Retina (tissue), 1 donor: Measurements from ENCODE around the gene KLHDC8B.
"Not testable (repeated sequence)": the region's sequence is repeated elsewhere in the genome, so short reads cannot be mapped to it uniquely, and the experiment has no call there.

ENCODE experiments used
- DNase-seq: peaks from one replicate; pipeline ENCODE4 v3.0.0-alpha.2; 2016

The KLHDC8B gene

GRCh38 chr3:49198161-49198560 is 26.8 kb downstream of the KLHDC8B start:
- no peak for DNase-seq

- no peak for DNase-seq
These were observed 27.3 kb downstream of the KLHDC8B start for GRCh38 chr3:49198611-49199230.

DNA sequence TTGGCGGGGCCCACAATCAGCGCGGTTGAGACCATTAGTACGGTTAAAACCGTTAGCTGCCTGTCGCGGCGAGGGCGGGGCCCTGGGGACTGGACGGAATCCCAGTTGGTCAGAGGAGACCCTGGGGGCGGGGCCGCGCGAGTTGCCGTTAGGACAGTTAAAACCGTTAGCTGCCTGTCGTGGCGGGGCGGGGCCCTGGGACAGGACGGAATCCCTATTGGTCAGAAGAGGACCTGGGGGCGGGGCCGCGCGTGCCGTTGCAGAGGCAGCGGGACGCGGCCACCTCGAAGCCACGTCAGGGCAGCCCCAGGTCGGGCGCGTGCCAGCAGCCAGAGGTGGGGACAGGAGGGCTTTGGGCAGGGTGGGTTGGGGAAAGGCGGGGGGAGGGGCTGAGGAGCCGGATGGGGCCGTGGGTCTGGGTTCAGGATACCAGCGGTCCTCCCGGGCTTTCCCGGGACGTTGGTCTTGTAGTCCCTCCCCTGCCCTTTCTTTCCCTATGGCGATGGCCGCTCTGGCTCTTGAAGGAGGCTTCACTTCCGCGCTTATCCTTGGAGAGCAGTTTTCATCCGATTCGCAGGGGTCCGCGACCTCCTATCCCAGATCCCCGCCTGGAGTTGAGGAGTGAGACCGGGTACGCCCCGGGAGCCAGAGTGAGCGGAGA is 28.0 kb downstream of the KLHDC8B start:
- peak; percentile 70 for DNase-seq

GRCh38 chr3:49199900-49200281 is 28.5 kb downstream of the KLHDC8B start:
- DNase-seq: no peak

- no peak for DNase-seq
These were observed 42.1 kb downstream of the KLHDC8B start for GRCh38 chr3:49213541-49213943.

DNA sequence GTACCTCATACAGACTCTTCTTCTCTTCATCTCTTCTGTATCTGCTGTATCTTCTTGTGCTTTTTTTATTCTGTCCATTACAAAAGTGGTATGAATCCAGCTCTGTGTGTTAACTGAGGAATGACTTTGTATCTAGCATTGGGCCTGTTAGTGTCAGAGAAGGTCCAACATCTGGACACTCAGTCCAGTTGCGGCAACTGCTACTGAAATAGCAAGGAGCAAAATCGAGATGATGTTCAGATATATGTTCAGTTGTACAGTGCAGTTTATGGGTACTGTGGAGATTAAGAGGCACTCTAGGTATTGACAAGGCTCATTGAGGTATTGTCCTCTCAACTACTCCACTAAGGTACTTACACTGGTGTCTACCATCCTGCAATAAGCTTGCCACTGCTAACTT is 42.6 kb downstream of the KLHDC8B start:
- no peak for DNase-seq

GRCh38 chr3:49216687-49217086 is 45.3 kb downstream of the KLHDC8B start:
- DNase-seq: not testable (repeated sequence)

DNA sequence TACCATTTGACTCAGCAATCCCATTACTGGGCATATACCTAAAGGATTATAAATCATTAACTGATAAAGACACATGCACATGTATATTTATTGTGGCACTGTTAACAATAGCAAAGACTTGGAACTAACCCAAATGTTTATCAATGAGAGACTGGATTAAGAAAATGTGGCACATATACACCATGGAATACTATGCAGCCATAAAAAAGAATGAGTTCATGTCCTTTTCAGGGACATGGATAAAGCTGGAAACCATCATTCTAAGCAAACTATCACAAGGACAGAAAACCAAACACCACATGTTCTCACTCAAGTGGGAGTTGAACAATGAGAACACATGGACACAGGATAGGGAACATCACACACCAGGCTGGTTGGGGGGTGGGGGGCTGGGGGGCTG is 45.7 kb downstream of the KLHDC8B start:
- DNase-seq: not testable (repeated sequence)

DNA sequence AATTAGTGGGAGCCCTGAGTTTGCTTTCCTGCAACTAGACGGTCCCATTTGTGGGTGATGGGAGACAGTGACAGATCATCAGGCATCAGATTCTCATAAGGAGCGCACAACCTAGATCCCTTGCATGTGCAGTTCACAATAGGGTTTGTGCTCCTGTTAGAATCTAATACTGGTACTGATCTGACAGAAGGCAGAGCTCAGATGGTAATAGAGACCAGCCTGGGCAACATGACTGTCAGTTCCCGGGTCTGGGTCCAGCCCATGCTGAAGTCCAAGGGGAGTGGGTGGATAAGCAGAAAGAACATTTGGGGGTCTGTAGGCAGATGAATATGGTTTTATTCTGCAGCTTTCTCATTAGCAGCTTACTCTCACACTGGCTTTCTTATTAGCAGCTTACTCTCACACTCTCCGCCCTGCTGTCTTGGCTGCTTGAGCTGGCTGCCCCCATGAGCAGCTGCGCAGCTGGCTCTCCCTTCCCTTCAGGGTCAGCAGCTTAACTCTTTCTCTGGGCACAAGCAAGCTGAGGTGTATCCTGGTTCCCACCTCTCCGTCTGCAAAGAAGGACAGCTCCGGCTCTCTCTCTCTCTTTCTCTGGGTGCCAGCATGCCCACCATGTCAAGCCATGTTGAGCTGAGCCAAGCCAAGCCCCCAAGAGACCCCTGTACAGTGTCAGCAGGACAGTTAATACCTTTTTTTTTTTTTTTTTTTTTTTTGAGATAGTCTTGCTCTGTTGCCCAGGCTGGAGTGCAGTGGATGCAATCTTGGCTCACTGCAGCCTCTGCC is 46.5 kb downstream of the KLHDC8B start:
- peak; percentile 50 for DNase-seq

- DNase-seq: not testable (repeated sequence)
These were observed 47.1 kb downstream of the KLHDC8B start for GRCh38 chr3:49218471-49218989.

DNA sequence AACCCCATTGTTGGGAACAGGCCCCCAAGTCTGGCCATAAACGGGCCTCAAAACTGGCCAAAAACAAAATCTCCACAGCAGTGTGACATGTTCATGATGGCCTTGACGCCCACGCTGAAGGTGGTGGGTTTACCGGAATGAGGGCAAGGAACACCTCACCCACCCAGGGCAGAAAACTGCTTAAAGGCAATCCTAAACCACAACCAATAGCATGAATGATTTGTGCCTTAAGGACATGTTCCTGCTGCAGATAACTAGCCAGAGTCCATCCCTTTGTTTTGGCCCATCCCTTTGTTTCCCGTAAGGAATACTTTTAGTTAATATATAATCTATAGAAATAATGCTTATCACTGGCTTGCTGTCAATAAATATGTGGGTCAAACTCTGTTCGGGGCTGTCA is 47.7 kb downstream of the KLHDC8B start:
- no peak for DNase-seq

DNA sequence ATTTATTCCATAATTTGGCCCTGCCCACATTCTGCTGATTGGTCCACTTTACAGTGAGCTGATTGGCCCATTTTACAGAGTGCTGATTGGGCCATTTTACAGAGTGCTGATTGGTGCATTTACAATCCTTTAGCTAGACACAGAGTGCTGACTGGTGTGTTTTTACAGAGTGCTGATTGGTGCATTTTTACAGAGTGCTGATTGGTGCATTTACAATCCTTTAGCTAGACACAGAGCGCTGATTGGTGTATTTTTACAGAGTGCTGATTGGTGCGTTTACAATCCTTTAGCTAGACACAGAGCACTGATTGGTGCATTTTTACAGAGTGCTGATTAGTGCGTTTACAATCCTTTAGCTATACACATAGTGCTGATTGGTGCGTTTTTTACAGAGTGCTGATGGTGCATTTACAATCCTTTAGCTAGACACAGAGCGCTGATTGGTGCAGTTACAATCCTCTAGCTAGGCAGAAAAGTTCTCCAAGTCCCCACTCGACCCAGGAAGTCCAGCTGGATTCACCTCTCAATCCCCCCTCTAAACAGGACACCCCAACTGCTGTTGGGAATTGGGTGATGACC is 49.7 kb downstream of the KLHDC8B start:
- not testable (repeated sequence) for DNase-seq

DNA sequence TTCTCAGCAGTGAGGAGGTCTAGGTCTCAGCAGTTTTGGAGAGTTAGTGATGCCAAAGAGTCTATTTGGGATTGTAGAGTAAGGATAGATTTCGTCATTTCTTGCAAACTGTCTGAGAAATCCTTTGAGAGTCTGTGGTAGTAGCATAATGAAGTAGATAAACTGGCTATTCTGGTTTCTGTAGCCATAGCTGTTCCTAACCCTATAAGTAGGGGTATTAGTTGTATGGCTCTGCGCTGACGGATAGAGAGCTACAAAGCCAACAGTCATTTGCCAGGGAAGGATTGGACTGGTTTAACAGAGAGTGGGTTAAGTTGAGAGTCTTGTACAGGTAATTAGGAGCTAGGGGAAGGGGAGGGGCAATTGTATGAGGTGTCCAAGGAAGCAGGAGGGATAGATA is 50.6 kb downstream of the KLHDC8B start:
- DNase-seq: no peak
